ENCODE measurements around the gene AP3B1.

DNA sequence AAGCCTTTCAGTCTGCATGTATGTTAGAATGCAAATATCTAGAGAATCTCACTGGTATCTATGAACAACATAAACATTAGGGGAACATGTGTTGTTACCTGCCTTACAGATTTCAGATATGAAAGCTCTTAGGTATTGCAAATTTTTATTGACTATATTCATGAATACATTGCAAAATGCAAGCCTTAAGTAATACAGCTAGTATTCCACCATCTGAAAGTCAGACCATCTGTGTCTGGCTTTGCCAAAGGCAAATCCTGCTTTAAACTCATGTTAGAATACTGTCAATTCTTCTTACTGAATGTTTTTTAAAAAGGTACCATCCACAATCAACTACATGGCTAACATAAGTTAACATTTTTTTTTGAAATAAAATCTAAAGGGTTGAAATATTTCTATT, 215.6 kb downstream of the AP3B1 start:
- TF ChIP-seq, protein P1, sequence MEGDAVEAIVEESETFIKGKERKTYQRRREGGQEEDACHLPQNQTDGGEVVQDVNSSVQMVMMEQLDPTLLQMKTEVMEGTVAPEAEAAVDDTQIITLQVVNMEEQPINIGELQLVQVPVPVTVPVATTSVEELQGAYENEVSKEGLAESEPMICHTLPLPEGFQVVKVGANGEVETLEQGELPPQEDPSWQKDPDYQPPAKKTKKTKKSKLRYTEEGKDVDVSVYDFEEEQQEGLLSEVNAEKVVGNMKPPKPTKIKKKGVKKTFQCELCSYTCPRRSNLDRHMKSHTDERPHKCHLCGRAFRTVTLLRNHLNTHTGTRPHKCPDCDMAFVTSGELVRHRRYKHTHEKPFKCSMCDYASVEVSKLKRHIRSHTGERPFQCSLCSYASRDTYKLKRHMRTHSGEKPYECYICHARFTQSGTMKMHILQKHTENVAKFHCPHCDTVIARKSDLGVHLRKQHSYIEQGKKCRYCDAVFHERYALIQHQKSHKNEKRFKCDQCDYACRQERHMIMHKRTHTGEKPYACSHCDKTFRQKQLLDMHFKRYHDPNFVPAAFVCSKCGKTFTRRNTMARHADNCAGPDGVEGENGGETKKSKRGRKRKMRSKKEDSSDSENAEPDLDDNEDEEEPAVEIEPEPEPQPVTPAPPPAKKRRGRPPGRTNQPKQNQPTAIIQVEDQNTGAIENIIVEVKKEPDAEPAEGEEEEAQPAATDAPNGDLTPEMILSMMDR (conservative IDR thresholded peaks at IDR 0.05): no peak
- no peak for TF ChIP-seq ZFX (IDR thresholded peaks at IDR 0.05)

All from C4-2B (cell line).